NT2/D1 (cell line): ENCODE data around the gene RSRC1.

Experiments
- SUZ12 ChIP-seq: IDR thresholded peaks from 2 replicates; pipeline ENCODE4 v1.6.1; 2011; ENCODE audit not compliant: insufficient read length, insufficient read depth; ENCODE audit errors: extremely low read depth
- YY1 ChIP-seq: IDR thresholded peaks from 2 replicates; pipeline ENCODE4 v1.6.1; 2011; ENCODE audit not compliant: insufficient read length, insufficient read depth
- ZNF274 ChIP-seq: IDR thresholded peaks from 2 replicates; pipeline ENCODE4 v1.6.1; 2011; ENCODE audit warnings: mild to moderate bottlenecking, low read depth, low read length

DNA sequence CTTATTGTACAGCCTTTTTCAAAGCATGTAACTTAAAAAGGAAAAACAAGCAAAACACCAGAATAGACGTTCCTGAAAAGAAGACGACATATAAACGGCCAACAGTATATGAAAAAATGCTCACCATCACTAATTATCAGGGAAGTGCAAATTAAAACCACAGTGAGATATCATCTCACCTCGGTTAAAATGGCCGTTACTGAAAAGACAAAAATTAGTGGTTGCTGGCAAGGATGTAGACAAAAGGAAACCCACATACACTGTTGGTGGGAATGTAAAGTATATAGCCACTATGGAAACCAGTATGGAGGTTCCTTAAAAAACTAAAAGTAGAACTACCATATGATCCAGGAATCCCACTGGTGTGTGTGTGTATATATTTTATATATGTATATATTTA is 396.6 kb downstream of the RSRC1 start:
- no peak for TF ChIP-seq ZNF274
- TF ChIP-seq YY1: no peak
- no peak for TF ChIP-seq SUZ12
